MM.1S (cell line): ENCODE data around the gene ADCYAP1R1.

Experiments used
- DNase-seq: peaks from one replicate; pipeline ENCODE4 v3.0.0-alpha.2; 2015
- H2AFZ ChIP-seq: fragments of 300-600 bp; sonication (generic); 2 replicates; pipeline ENCODE4 v1.6.0; 2016; ENCODE audit warnings: antibody characterized with exemption, low read length
- H3F3A ChIP-seq: fragments of 300-600 bp; sonication (generic); 2 replicates; pipeline ENCODE4 v1.6.1; 2016; ENCODE audit warnings: mild to moderate bottlenecking, antibody characterized with exemption, low read length, moderate library complexity, mixed read lengths; ENCODE audit not compliant: insufficient read depth
- H3K27ac ChIP-seq: fragments of 300-600 bp; sonication (generic); 2 replicates; pipeline ENCODE4 v1.5.1; 2016; ENCODE audit warnings: mild to moderate bottlenecking, low read length
- H3K27me3 ChIP-seq: fragments of 300-600 bp; sonication (generic); replicated peaks from 2 replicates; pipeline ENCODE4 v1.6.0; 2016; ENCODE audit warnings: low read length; ENCODE audit not compliant: insufficient read depth
- H3K36me3 ChIP-seq: fragments of 300-600 bp; sonication (generic); replicated peaks from 2 replicates; pipeline ENCODE4 v1.6.1; 2016; ENCODE audit warnings: mild to moderate bottlenecking, low read length, mixed read lengths; ENCODE audit not compliant: insufficient read depth
- H3K4me1 ChIP-seq: fragments of 300-600 bp; sonication (generic); 2 replicates; pipeline ENCODE4 v1.6.1; 2016; ENCODE audit warnings: low read length, mixed read lengths
- H3K4me2 ChIP-seq: fragments of 300-600 bp; sonication (generic); 2 replicates; pipeline ENCODE4 v1.6.0; 2016; ENCODE audit warnings: low read depth, low read length
- H3K4me3 ChIP-seq: fragments of 300-600 bp; sonication (generic); 2 replicates; pipeline ENCODE4 v1.5.1; 2016; ENCODE audit warnings: low read length, mixed read lengths
- H3K79me2 ChIP-seq: fragments of 300-600 bp; sonication (generic); 2 replicates; pipeline ENCODE4 v1.6.1; 2016; ENCODE audit warnings: mixed run types, low read length, mixed read lengths
- H3K9ac ChIP-seq: fragments of 300-600 bp; sonication (generic); 2 replicates; pipeline ENCODE4 v1.6.1; 2016; ENCODE audit warnings: low read length, mixed read lengths
- H3K9me2 ChIP-seq: fragments of 300-600 bp; sonication (generic); replicated peaks from 2 replicates; pipeline ENCODE4 v1.6.1; 2016; ENCODE audit warnings: mild to moderate bottlenecking, low read length, mixed read lengths; ENCODE audit not compliant: insufficient read depth
- H3K9me3 ChIP-seq: fragments of 300-600 bp; sonication (generic); replicated peaks from 2 replicates; pipeline ENCODE4 v1.6.1; 2016; ENCODE audit warnings: mild to moderate bottlenecking, low read length, mixed read lengths; ENCODE audit not compliant: insufficient read depth
- H4K20me1 ChIP-seq: fragments of 300-600 bp; sonication (generic); 2 replicates; pipeline ENCODE4 v1.6.1; 2016; ENCODE audit warnings: mild to moderate bottlenecking, low read length, moderate library complexity, mixed read lengths; ENCODE audit not compliant: insufficient read depth
- CTCF ChIP-seq: fragments of 300-600 bp; sonication (generic); IDR thresholded peaks from 2 replicates; pipeline ENCODE4 v1.5.1; 2016; ENCODE audit warnings: antibody characterized with exemption, low read length, mixed read lengths
- EZH2 ChIP-seq: fragments of 300-600 bp; sonication (generic); optimal IDR thresholded peaks from 2 replicates; pipeline ENCODE3; 2017; ENCODE audit warnings: low read depth, mild to moderate bottlenecking, antibody characterized with exemption, low read length, mixed read lengths
- EZH2phosphoT487 ChIP-seq: fragments of 300-600 bp; sonication (generic); IDR thresholded peaks from 2 replicates; pipeline ENCODE4 v1.6.1; 2018; ENCODE audit warnings: antibody characterized with exemption, low read length

The ADCYAP1R1 gene

DNA sequence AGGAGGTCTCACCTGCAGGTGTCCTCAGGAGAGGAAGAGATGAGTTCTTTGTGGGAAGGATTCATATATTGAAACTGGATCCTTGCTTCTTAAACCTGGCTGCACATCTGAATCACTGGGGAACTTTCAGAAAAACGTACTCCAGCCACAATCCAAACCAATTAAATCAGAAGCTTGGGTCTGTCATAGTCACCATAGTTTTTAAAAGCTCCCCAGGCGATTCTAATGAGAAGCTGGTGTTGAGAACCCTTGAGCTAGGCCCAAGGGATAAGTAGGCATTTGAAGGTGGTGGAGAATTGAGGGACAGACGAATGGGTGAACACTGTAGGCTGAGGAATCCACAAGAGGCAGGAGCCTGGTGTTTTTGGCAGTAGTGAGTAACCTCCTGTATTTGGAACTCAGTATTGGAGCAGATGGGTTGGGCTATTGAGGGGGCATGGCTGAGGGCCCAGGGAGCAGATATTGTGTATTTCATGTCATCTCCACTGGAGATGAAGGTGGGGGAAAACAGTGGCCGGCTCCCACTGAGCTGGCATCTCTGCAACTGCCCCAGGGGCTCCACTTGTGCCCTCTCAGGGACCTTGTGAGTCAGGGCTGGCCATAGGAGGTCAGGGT is 14.5 kb downstream of the ADCYAP1R1 start:
- Histone ChIP-seq H3K9ac (no peak overlapping the region), H3K4me1 (no peaks in the 10 kb centered on the region), H2AFZ (no peak overlapping the region), H3K4me2 (no peak overlapping the region), H3F3A (no peaks in the 10 kb centered on the region), H3K27ac (no peak overlapping the region), H3K9me2 (no peaks in the 10 kb centered on the region), H4K20me1 (no peaks in the 10 kb centered on the region), H3K36me3 (no peaks in the 10 kb centered on the region), H3K9me3 (no peaks in the 10 kb centered on the region), H3K4me3 (no peak overlapping the region), H3K79me2 (no peaks in the 10 kb centered on the region), H3K27me3 (no peaks in the 10 kb centered on the region)
- no peak for DNase-seq
- TF ChIP-seq EZH2phosphoT487, result no peak
- no peak for TF ChIP-seq CTCF
- no peak for TF ChIP-seq EZH2

- TF ChIP-seq EZH2 (no peak), CTCF (no peak), EZH2phosphoT487 (no peak)
- no peaks in the 10 kb centered on the region for H3K9me2 ChIP-seq
- H4K20me1 ChIP-seq, result no peaks in the 10 kb centered on the region
- no peaks in the 10 kb centered on the region for H3K27me3 ChIP-seq
- no peak overlapping the region for H3K4me2 ChIP-seq
- no peaks in the 10 kb centered on the region for H3K36me3 ChIP-seq
- DNase-seq, result no peak
- no peak overlapping the region for H2AFZ ChIP-seq
- no peak overlapping the region for H3K27ac ChIP-seq
- H3K4me1 ChIP-seq, result no peaks in the 10 kb centered on the region
- no peaks in the 10 kb centered on the region for H3K9me3 ChIP-seq
- no peaks in the 10 kb centered on the region for H3K79me2 ChIP-seq
- H3F3A ChIP-seq, result no peaks in the 10 kb centered on the region
- H3K9ac ChIP-seq, result no peak overlapping the region
- H3K4me3 ChIP-seq, result no peak overlapping the region
Measured at GRCh38 chr7:31067491-31067890, 15.4 kb downstream of the ADCYAP1R1 start.

DNA sequence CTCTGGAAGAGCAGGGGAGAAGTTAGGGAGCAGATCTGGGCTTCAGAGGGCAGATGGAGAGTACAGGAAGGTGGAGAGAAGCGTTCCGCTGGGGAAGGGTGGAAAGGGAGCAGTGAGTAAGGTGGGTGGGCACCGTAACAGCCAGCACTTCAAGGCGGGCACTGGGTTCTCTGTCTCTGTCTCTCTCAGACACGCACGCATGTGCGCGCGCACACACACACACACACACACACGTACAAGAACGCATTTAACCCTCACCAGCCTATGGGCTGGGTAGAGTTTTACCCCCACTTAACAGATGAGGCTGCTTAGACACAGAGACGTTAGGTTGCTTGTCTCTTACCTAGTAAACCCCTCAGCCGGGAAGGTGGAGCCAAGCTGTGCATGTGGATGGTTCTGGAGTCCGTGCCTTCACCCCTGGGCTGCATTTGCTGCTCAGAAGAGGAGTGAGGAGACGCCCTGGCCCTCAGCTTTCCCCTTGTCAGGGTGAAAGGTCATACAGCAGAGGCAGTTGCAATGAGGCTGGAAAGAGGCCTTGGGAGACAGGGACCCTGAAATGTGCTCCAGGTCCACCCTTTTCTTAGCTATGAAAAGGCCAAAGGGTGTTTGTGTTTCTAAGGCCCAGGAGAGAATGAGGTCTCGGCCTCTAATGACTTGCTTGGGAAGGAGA is 16.0 kb downstream of the ADCYAP1R1 start:
- H3K36me3 ChIP-seq, result no peaks in the 10 kb centered on the region
- H3K4me1 ChIP-seq, result no peaks in the 10 kb centered on the region

More for the DNA sequence above, 16.0 kb downstream of the ADCYAP1R1 start:
- Histone ChIP-seq H3K4me2 (no peak overlapping the region), H2AFZ (no peak overlapping the region), H3K9me3 (no peaks in the 10 kb centered on the region), H3F3A (no peaks in the 10 kb centered on the region), H3K27me3 (no peaks in the 10 kb centered on the region), H3K9me2 (no peaks in the 10 kb centered on the region), H3K27ac (no peak overlapping the region), H3K4me3 (no peak overlapping the region), H3K9ac (no peak overlapping the region), H4K20me1 (no peaks in the 10 kb centered on the region), H3K79me2 (no peaks in the 10 kb centered on the region)
- no peak for DNase-seq
- no peak for TF ChIP-seq EZH2
- no peak for TF ChIP-seq EZH2phosphoT487
- TF ChIP-seq CTCF, result no peak
